ENCODE measurements around the gene HYAL1.

Gene HYAL1

GRCh38 chr3:50339485-50340146, 36.2 kb upstream of the HYAL1 start:
- TF ChIP-seq CTCF (IDR thresholded peaks at IDR 0.05) = no peak

GRCh38 chr3:50338965-50339364, 35.6 kb upstream of the HYAL1 start:
- TF ChIP-seq CTCF (IDR thresholded peaks at IDR 0.05) = no peak

- no peak for TF ChIP-seq CTCF (IDR thresholded peaks at IDR 0.05)
These were observed 33.9 kb upstream of the HYAL1 start for GRCh38 chr3:50337175-50337861.

GRCh38 chr3:50336452-50337174, 33.2 kb upstream of the HYAL1 start:
- TF ChIP-seq CTCF (IDR thresholded peaks at IDR 0.05) = no peak; the same call in 1 of the 2 replicates

GRCh38 chr3:50334339-50335075, 31.1 kb upstream of the HYAL1 start:
- no peak for TF ChIP-seq CTCF (IDR thresholded peaks at IDR 0.05)

GRCh38 chr3:50333744-50334328, 30.5 kb upstream of the HYAL1 start:
- TF ChIP-seq CTCF (IDR thresholded peaks at IDR 0.05) = no peak

GRCh38 chr3:50331364-50331907, 28.1 kb upstream of the HYAL1 start:
- no peak for TF ChIP-seq CTCF (IDR thresholded peaks at IDR 0.05)

Data from LNCAP (cell line).